GM12878 (cell line): ENCODE measurements around the gene LSAMP.

Experiments
- ATF2 ChIP-seq: IDR thresholded peaks from 2 replicates; pipeline ENCODE4 v1.6.1; 2012; ENCODE audit warnings: low read length, inconsistent platforms
- ATF3 ChIP-seq: IDR thresholded peaks from 2 replicates; pipeline ENCODE4 v1.6.1; 2011; ENCODE audit warnings: low read depth, mild to moderate bottlenecking, low read length, moderate library complexity, borderline replicate concordance; ENCODE audit errors: extremely low read depth
- CTCF ChIP-seq, 3 experiments: IDR thresholded peaks in 2 of 3; conservative IDR thresholded peaks in 1 of 3; 2 replicates each; pipeline ENCODE4 v1.5.1; 2011; ENCODE audit warnings: low read depth in 3 of 3, low read length in 3 of 3, mild to moderate bottlenecking in 3 of 3, control low read depth in 2 of 3, moderate library complexity in 2 of 3, inconsistent platforms in 1 of 3, mixed read lengths in 1 of 3; ENCODE audit not compliant: control insufficient read depth in 2 of 3, insufficient read depth in 1 of 3; ENCODE audit errors: extremely low read depth in 1 of 3
- EGR1 ChIP-seq, 2 experiments: IDR thresholded peaks; 1 replicate in 1 of 2; 2 replicates in 1 of 2; pipeline ENCODE4 v1.6.1; 2011 to 2012; ENCODE audit warnings: low read depth in 2 of 2, low read length in 2 of 2, borderline replicate concordance in 1 of 2, mild to moderate bottlenecking in 1 of 2, moderate library complexity in 1 of 2
- EP300 ChIP-seq, 2 experiments: fragments of 150-350 bp in 1 of 2; IDR thresholded peaks; 2 replicates each; pipeline ENCODE4 v1.6.1; 2011 to 2012; ENCODE audit warnings: low read depth in 2 of 2, low read length in 2 of 2, borderline replicate concordance in 1 of 2, improper control_type of control experiment in 1 of 2, inconsistent platforms in 1 of 2; ENCODE audit not compliant: control insufficient read depth in 1 of 2
- EZH2 ChIP-seq: IDR thresholded peaks from 2 replicates; pipeline ENCODE4 v1.6.1; 2012; ENCODE audit warnings: low read depth, mild to moderate bottlenecking, control low read depth, inconsistent platforms, low read length, borderline replicate concordance; ENCODE audit not compliant: control insufficient read depth
- MTA3 ChIP-seq: IDR thresholded peaks from 2 replicates; pipeline ENCODE4 v1.6.1; 2012; ENCODE audit warnings: low read length, inconsistent platforms, borderline replicate concordance
- POLR2A ChIP-seq: IDR thresholded peaks from 2 replicates; pipeline ENCODE4 v1.6.1; 2011; ENCODE audit warnings: low read depth, mild to moderate bottlenecking, low read length
- RAD21 ChIP-seq: IDR thresholded peaks from 2 replicates; pipeline ENCODE4 v1.6.1; 2011; ENCODE audit warnings: mild to moderate bottlenecking, low read depth, low read length, moderate library complexity; ENCODE audit not compliant: insufficient read depth
- TAF1 ChIP-seq: IDR thresholded peaks from 2 replicates; pipeline ENCODE4 v1.6.1; 2011; ENCODE audit warnings: mild to moderate bottlenecking, low read depth, low read length, borderline replicate concordance
- ZNF384 ChIP-seq: IDR thresholded peaks from 2 replicates; pipeline ENCODE4 v1.6.1; 2012; ENCODE audit warnings: low read depth, mild to moderate bottlenecking, low read length, improper control_type of control experiment, borderline replicate concordance
- ZNF687 ChIP-seq: fragments of 450-650 bp; IDR thresholded peaks from 2 replicates; pipeline ENCODE4 v1.6.1; 2017; ENCODE audit warnings: mild to moderate bottlenecking, moderate library complexity

GRCh38 chr3:115903843-115904242, 541.4 kb downstream of the LSAMP start:
- TF ChIP-seq TAF1, result no peak
- TF ChIP-seq ATF3, result no peak
- TF ChIP-seq ATF2, result no peak
- no peak for TF ChIP-seq CTCF (IDR thresholded peaks at IDR 0.05 in 2 of 3, conservative IDR thresholded peaks at IDR 0.05 in 1 of 3; ENCODE audit: control insufficient read depth in 2 of 3, extremely low read depth in 1 of 3, insufficient read depth in 1 of 3, low read depth in 3 of 3, low read length in 3 of 3)
- no peak for TF ChIP-seq ZNF384
- TF ChIP-seq EGR1 (IDR thresholded peaks at IDR 0.05; ENCODE audit: borderline replicate concordance in 1 of 2, low read depth in 2 of 2, low read length in 2 of 2), result no peak
- no peak for TF ChIP-seq POLR2A
- no peak for TF ChIP-seq RAD21
- TF ChIP-seq ZNF687, result no peak
- TF ChIP-seq EZH2, result no peak
- no peak for TF ChIP-seq MTA3
- TF ChIP-seq EP300 (IDR thresholded peaks at IDR 0.05; ENCODE audit: borderline replicate concordance in 1 of 2, control insufficient read depth in 1 of 2, low read depth in 2 of 2, low read length in 2 of 2), result no peak
